ENCODE measurements around the gene PPP1R3F. TPM values are rescaled to one million over a fixed set of nuclear protein-coding genes. Genes with fewer than 3 reads are reported as not detected.

The PPP1R3F gene
- total and polyA plus RNA-seq, 4 donors = 0.78 to 1.7 (median 1.4) TPM

- TF ChIP-seq REST (IDR thresholded peaks at IDR 0.05) (no peak), MAX (IDR thresholded peaks at IDR 0.05) (no peak), CTCF (IDR thresholded peaks at IDR 0.05; ENCODE audit: low read depth, low read length, missing input control) (no peak), NR2F2 (IDR thresholded peaks at IDR 0.05) (no peak)
Measured at GRCh38 chrX:49277535-49277830, 7.9 kb downstream of the PPP1R3F start (continued).

GRCh38 chrX:49278081-49278480, 8.5 kb downstream of the PPP1R3F start:
- Histone ChIP-seq H3K9ac (ENCODE audit: low read depth in 1 of 2, low read length in 2 of 2) (no peak overlapping the region), H3K4me3 (ENCODE audit: low read depth in 1 of 3, low read length in 3 of 3) (no peak overlapping the region), H3K36me3 (ENCODE audit: control insufficient read depth in 4 of 4, insufficient read depth in 3 of 4, low read depth in 1 of 4, low read length in 3 of 4) (no peaks in the 10 kb centered on the region), H3K27ac (ENCODE audit: low read depth in 1 of 2, low read length in 2 of 2) (no peak overlapping the region), H3K27me3 (ENCODE audit: control insufficient read depth in 4 of 4, insufficient read depth in 4 of 4, low read length in 3 of 4) (no peaks in the 10 kb centered on the region), H3K4me1 (ENCODE audit: control insufficient read depth in 4 of 4, insufficient read depth in 4 of 4, low read length in 3 of 4) (peaks cover 0 to 7% (median 2%) of the 10 kb centered on the region in 4 donors), H3K9me3 (ENCODE audit: control insufficient read depth in 4 of 4, low read length in 3 of 4) (no peaks in the 10 kb centered on the region)
- no peak for DNase-seq (ENCODE audit: low spot score)
- 93% methylated on average over 3 of the region's 3 CpGs for WGBS
- no peak for TF ChIP-seq REST (IDR thresholded peaks at IDR 0.05)

- 72% methylated on average over 11 of the region's 11 CpGs for WGBS
- no peak for DNase-seq (ENCODE audit: low spot score)
Measured at GRCh38 chrX:49282647-49283011, 13.0 kb downstream of the PPP1R3F start.

More at GRCh38 chrX:49282647-49283011, 13.0 kb downstream of the PPP1R3F start:
- no peak for TF ChIP-seq MAX (IDR thresholded peaks at IDR 0.05)
- TF ChIP-seq RAD21 (IDR thresholded peaks at IDR 0.05) = peak in 1 of 2 donors; percentile 35
- no peaks in the 10 kb centered on the region for H3K9me3 ChIP-seq (ENCODE audit: control insufficient read depth in 4 of 4, low read length in 3 of 4)
- no peak overlapping the region for H3K27ac ChIP-seq (ENCODE audit: low read depth in 1 of 2, low read length in 2 of 2)
- H3K4me1 ChIP-seq (ENCODE audit: control insufficient read depth in 4 of 4, insufficient read depth in 4 of 4, low read length in 3 of 4) = no peaks in the 10 kb centered on the region
- H3K9ac ChIP-seq (ENCODE audit: low read depth in 1 of 2, low read length in 2 of 2) = no peak overlapping the region
- no peaks in the 10 kb centered on the region for H3K27me3 ChIP-seq (ENCODE audit: control insufficient read depth in 4 of 4, insufficient read depth in 4 of 4, low read length in 3 of 4)
- H3K36me3 ChIP-seq (ENCODE audit: control insufficient read depth in 4 of 4, insufficient read depth in 3 of 4, low read depth in 1 of 4, low read length in 3 of 4) = no peaks in the 10 kb centered on the region
- H3K4me3 ChIP-seq (ENCODE audit: low read depth in 1 of 3, low read length in 3 of 3) = no peak overlapping the region

Data from liver (tissue), 9 donors.